LNCaP clone FGC (cell line): ENCODE measurements around the gene KIAA1958.

ENCODE experiments used
- DNase-seq: peaks from one replicate; pipeline ENCODE4 v3.0.0-alpha.2; 2011; ENCODE audit warnings: low read depth
- H3K4me3 ChIP-seq: 2 replicates; pipeline ENCODE4 v1.5.1; 2011; ENCODE audit warnings: mild to moderate bottlenecking, low read depth, low read length, control low read depth
- CTCF ChIP-seq: IDR thresholded peaks from 2 replicates; pipeline ENCODE4 v1.5.1; 2012; ENCODE audit warnings: mild to moderate bottlenecking; ENCODE audit not compliant: control insufficient read depth, insufficient read depth; ENCODE audit errors: extremely low read depth

Gene KIAA1958

DNA sequence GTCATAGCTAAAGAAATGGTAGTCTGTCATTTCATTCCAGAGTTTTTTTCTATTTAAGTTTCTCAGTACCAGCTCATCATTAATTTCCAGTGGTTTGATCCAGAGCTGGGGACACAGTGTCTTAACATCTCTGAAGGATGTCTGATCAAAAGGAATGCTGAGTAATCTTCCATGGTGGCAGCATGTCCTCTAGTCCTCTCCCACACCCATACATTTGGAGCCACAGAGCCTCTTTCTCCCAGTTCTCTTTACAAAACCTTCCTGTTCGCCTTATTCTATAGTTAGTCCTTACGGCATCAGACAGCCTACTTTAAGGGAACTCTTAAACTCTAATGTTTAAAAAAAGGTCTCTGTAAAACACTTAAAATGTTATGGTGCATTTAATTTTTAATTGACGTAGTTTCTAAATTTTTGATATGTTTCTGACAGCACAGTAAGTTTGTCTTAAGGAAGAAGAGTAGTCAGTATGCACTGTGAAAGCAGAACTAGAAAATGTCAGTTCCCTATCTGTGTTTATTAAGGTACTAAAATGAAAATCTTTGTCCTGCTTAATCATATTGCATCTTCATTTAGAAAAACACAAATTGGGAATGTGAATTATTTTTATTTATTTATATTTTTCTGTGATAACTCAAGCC is 134.5 kb downstream of the KIAA1958 start:
- TF ChIP-seq CTCF = no peak
- H3K4me3 ChIP-seq = no peak overlapping the region
- no peak for DNase-seq

GRCh38 chr9:112623198-112623597 is 136.6 kb downstream of the KIAA1958 start:
- TF ChIP-seq CTCF = no peak
- no peak overlapping the region for H3K4me3 ChIP-seq
- no peak for DNase-seq

DNA sequence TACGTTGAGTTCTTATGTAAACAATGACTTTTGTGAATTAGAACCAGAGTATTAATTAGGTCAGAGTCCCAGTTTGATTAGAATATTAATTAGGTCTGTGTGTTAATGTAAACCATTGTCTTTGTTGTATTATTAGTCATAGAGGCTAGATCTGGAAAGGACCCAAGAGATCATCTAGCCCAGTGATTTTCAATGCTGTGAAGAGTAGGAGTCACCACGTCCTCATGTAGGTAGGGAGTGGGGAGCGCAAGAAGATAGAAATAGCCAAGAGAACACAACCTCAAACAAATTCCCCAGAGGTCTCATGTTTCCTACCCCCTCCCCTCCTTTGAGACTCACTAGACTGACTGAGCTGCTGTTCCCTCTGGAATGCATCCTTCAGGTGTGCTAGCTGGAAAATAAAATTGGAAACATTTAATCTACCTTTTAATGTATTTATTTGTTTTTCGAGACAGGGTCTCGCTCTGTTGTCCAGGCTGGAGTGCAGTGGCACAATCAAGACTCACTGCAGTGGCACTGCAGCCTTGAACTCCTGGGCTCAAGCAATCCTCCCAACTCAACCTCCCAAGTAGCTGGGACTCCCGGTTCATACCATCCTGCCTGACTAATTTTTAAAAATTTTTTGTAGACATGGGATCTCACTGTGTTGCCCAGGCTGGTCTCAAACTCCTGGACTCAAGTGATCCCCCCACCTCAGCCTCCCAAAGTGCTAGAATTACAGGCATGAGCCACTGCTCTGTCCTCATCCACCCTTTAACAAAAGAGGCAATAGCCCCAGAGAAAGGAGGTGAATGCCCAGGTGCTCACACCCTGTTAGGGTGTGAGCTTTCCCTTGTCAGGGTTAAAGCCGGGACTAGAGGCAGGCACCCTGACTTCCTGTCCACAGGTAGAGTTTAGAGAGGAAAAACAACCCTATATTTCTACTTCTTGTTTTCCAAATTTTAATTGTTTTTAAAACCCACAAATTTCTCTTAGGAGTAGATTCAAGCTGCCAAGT is 138.4 kb downstream of the KIAA1958 start:
- no peak for DNase-seq
- no peak overlapping the region for H3K4me3 ChIP-seq
- TF ChIP-seq CTCF = no peak

DNA sequence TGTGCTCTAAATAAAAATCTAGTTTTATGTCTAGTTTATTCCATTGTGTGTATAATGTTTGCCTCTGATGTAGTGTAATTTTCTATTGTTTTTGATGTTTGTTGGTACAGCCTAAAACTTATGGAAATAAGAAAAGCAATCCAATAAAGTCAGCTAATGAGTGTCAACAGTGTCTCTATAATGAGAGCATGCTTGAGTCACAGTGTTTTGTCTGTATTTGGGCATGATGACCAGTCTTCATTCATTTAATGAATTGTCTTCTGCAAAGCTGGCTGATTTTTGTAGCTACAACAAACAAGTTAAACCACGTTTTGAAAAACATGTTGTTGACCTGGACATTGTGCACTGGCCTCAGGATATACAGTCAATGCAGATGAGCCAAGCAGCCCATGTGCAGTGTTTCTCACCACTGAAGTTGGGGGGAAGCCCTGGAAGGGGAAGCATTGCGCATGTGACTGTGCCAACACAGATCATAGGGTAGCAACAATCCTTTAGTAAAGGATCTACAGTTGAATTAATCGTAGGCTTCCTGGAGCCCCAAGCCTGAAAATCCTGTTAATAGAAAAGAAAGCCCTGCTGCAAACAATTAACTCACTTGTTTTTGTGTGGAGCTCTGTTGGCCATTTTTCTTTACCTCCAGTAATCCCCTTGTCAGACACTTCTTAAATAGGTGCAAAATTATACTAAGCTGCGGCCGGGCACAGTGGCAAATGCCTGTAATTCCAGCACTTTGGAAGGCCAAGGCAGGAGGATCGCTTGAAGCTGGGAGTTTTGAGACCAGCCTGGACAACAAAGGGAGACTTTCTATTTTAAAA is 143.3 kb downstream of the KIAA1958 start:
- DNase-seq = no peak
- TF ChIP-seq CTCF = no peak
- no peak overlapping the region for H3K4me3 ChIP-seq

GRCh38 chr9:112631313-112632070 is 144.9 kb downstream of the KIAA1958 start:
- no peak overlapping the region for H3K4me3 ChIP-seq
- no peak for DNase-seq
- no peak for TF ChIP-seq CTCF

- TF ChIP-seq CTCF = no peak
- no peak overlapping the region for H3K4me3 ChIP-seq
- DNase-seq = no peak
These were observed 153.7 kb downstream of the KIAA1958 start for GRCh38 chr9:112640311-112640710.
